Activated CD4-positive, alpha-beta memory T cell treated with anti-CD3 and anti-CD28 coated beads for 36 hours (primary cell): ENCODE results near the gene EYS. TPM values are rescaled to one million over a fixed set of nuclear protein-coding genes. Genes with fewer than 3 reads are reported as not detected.
"Not testable (repeated sequence)": the region's sequence is repeated elsewhere in the genome, so short reads cannot be mapped to it uniquely, and the experiment has no call there.

ENCODE experiments used
- CTCF ChIA-PET: fragments of 350-600 bp; sonication (Branson Sonifier 250); formaldehyde crosslinking; loops from one replicate; lab custom pipeline; 2021; ENCODE audit warnings: antibody characterized with exemption, inconsistent platforms; lab: Charles Lee
- POLR2A ChIA-PET: fragments of 350-600 bp; sonication (Branson Sonifier 250); formaldehyde crosslinking; loops from one replicate; lab custom pipeline; 2021; ENCODE audit warnings: antibody characterized with exemption; lab: Charles Lee
- DNase-seq: peaks from one replicate; pipeline ENCODE4 v3.0.0-alpha.2; 2020
- H3K27ac Mint-ChIP-seq: one replicate; pipeline ENCODE4 v1.8.0; 2021; ENCODE audit warnings: mixed read lengths
- H3K27me3 Mint-ChIP-seq: one replicate; pipeline ENCODE4 v1.8.0; 2021; ENCODE audit warnings: mixed read lengths
- H3K36me3 Mint-ChIP-seq: one replicate; pipeline ENCODE4 v1.8.0; 2021; ENCODE audit warnings: mixed read lengths
- H3K4me1 Mint-ChIP-seq: one replicate; pipeline ENCODE4 v1.8.0; 2021; ENCODE audit warnings: low read depth, mixed read lengths
- H3K4me3 Mint-ChIP-seq: one replicate; pipeline ENCODE4 v1.8.0; 2021; ENCODE audit warnings: mild to moderate bottlenecking, mixed read lengths
- H3K9me3 Mint-ChIP-seq: one replicate; pipeline ENCODE4 v1.8.0; 2021; ENCODE audit warnings: mixed read lengths
- intact Hi-C: fragments of 100-400 bp; cut with micrococcal nuclease; formaldehyde crosslinking; loops from one replicate; pipeline ENCODE4 v1.15.1; 2023
- total RNA-seq, 2 experiments: library from RNA; stranded (reverse); gene quantifications; one replicate each; pipeline ENCODE4 v1.2.3, GENCODE V29; 2021

EYS gene
- total RNA-seq, 2 experiments from 2014 or later: not detected

- CTCF ChIA-PET: interaction anchor here (0.6 kb wide), 1 partner anchor 565 kb away, joined by 3 read pairs; no protein-coding TSS in a partner anchor
These were observed 1842.2 kb downstream of the EYS start for GRCh38 chr6:63864671-63865318.

GRCh38 chr6:63864061-63864460, 1843.0 kb downstream of the EYS start:
- ChIA-PET POLR2A (no interaction called here), CTCF (interaction anchor here (0.6 kb wide), 1 partner anchor 564 kb away, joined by 3 read pairs; no protein-coding TSS in a partner anchor)
- no peaks in the 10 kb centered on the region for H3K9me3 Mint-ChIP-seq
- no peaks in the 10 kb centered on the region for H3K4me1 Mint-ChIP-seq
- intact Hi-C loops: no loop called here
- H3K36me3 Mint-ChIP-seq: no peaks in the 10 kb centered on the region
- DNase-seq: no peak
- H3K27me3 Mint-ChIP-seq: no peaks in the 10 kb centered on the region
- no peak overlapping the region for H3K4me3 Mint-ChIP-seq
- H3K27ac Mint-ChIP-seq: no peak overlapping the region

More at GRCh38 chr6:63864671-63865318, 1842.2 kb downstream of the EYS start:
- H3K4me3 Mint-ChIP-seq: no peak overlapping the region
- no peaks in the 10 kb centered on the region for H3K27me3 Mint-ChIP-seq
- H3K36me3 Mint-ChIP-seq: no peaks in the 10 kb centered on the region
- POLR2A ChIA-PET: no interaction called here
- intact Hi-C loops: no loop called here
- H3K4me1 Mint-ChIP-seq: no peaks in the 10 kb centered on the region
- no peaks in the 10 kb centered on the region for H3K9me3 Mint-ChIP-seq
- no peak for DNase-seq
- H3K27ac Mint-ChIP-seq: no peak overlapping the region

- no peak overlapping the region for H3K27ac Mint-ChIP-seq
- no peaks in the 10 kb centered on the region for H3K4me1 Mint-ChIP-seq
- H3K27me3 Mint-ChIP-seq: no peaks in the 10 kb centered on the region
- POLR2A ChIA-PET: no interaction called here
- no peaks in the 10 kb centered on the region for H3K36me3 Mint-ChIP-seq
- no peaks in the 10 kb centered on the region for H3K9me3 Mint-ChIP-seq
- intact Hi-C loops: no loop called here
- H3K4me3 Mint-ChIP-seq: no peak overlapping the region
- no peak for DNase-seq
- CTCF ChIA-PET: no interaction called here
These were observed 1844.4 kb downstream of the EYS start for GRCh38 chr6:63862486-63863198.

- H3K36me3 Mint-ChIP-seq: no peaks in the 10 kb centered on the region
- CTCF ChIA-PET: no interaction called here
These were observed 1847.5 kb downstream of the EYS start for GRCh38 chr6:63859528-63859927.

GRCh38 chr6:63858691-63859090, 1848.3 kb downstream of the EYS start:
- no peaks in the 10 kb centered on the region for H3K9me3 Mint-ChIP-seq
- intact Hi-C loops: no loop called here
- H3K36me3 Mint-ChIP-seq: no peaks in the 10 kb centered on the region
- no peak for DNase-seq
- no peaks in the 10 kb centered on the region for H3K4me1 Mint-ChIP-seq
- H3K27ac Mint-ChIP-seq: no peak overlapping the region
- no peak overlapping the region for H3K4me3 Mint-ChIP-seq
- H3K27me3 Mint-ChIP-seq: no peaks in the 10 kb centered on the region
- ChIA-PET CTCF (no interaction called here), POLR2A (no interaction called here)

More at GRCh38 chr6:63859528-63859927, 1847.5 kb downstream of the EYS start:
- H3K27ac Mint-ChIP-seq: no peak overlapping the region
- no peak overlapping the region for H3K4me3 Mint-ChIP-seq
- POLR2A ChIA-PET: no interaction called here
- no peak for DNase-seq
- H3K27me3 Mint-ChIP-seq: no peaks in the 10 kb centered on the region
- intact Hi-C loops: no loop called here
- H3K9me3 Mint-ChIP-seq: no peaks in the 10 kb centered on the region
- H3K4me1 Mint-ChIP-seq: no peaks in the 10 kb centered on the region

- H3K4me3 Mint-ChIP-seq: no peak overlapping the region
- no peak for DNase-seq
- POLR2A ChIA-PET: no interaction called here
- CTCF ChIA-PET: no interaction called here
- H3K27ac Mint-ChIP-seq: no peak overlapping the region
- no peaks in the 10 kb centered on the region for H3K27me3 Mint-ChIP-seq
- no peaks in the 10 kb centered on the region for H3K36me3 Mint-ChIP-seq
- peaks cover 6% of the 10 kb centered on the region for H3K9me3 Mint-ChIP-seq
- intact Hi-C loops: no loop called here
- H3K4me1 Mint-ChIP-seq: no peaks in the 10 kb centered on the region
These were observed 1850.8 kb downstream of the EYS start for GRCh38 chr6:63856271-63856670.

GRCh38 chr6:63844287-63844686, 1862.7 kb downstream of the EYS start:
- H3K4me3 Mint-ChIP-seq: no peak overlapping the region
- DNase-seq: no peak
- intact Hi-C loops: no loop called here
- CTCF ChIA-PET: no interaction called here
- H3K4me1 Mint-ChIP-seq: no peaks in the 10 kb centered on the region
- POLR2A ChIA-PET: no interaction called here
- H3K9me3 Mint-ChIP-seq: no peaks in the 10 kb centered on the region
- no peaks in the 10 kb centered on the region for H3K36me3 Mint-ChIP-seq
- H3K27ac Mint-ChIP-seq: no peak overlapping the region
- H3K27me3 Mint-ChIP-seq: no peaks in the 10 kb centered on the region

- Mint-ChIP-seq H3K9me3 (no peaks in the 10 kb centered on the region), H3K36me3 (no peaks in the 10 kb centered on the region), H3K4me3 (no peak overlapping the region), H3K27ac (no peak overlapping the region), H3K4me1 (no peaks in the 10 kb centered on the region), H3K27me3 (no peaks in the 10 kb centered on the region)
- ChIA-PET POLR2A (interaction anchor here (0.6 kb wide), 1 partner anchor 13 kb away, joined by 3 read pairs; no protein-coding TSS in a partner anchor), CTCF (no interaction called here)
- intact Hi-C loops: no loop called here
- no peak for DNase-seq
These were observed 1867.5 kb downstream of the EYS start for GRCh38 chr6:63839485-63839884.

- DNase-seq, intact Hi-C loops, CTCF ChIA-PET, H3K36me3 Mint-ChIP-seq, H3K27ac Mint-ChIP-seq, POLR2A ChIA-PET, H3K4me1 Mint-ChIP-seq, H3K4me3 Mint-ChIP-seq, H3K27me3 Mint-ChIP-seq: not testable (repeated sequence)
- peaks cover 12% of the 10 kb centered on the region for H3K9me3 Mint-ChIP-seq
These were observed 1878.3 kb downstream of the EYS start for GRCh38 chr6:63828678-63829077.

GRCh38 chr6:63824722-63825121, 1882.3 kb downstream of the EYS start:
- DNase-seq: no peak
- ChIA-PET POLR2A (no interaction called here), CTCF (no interaction called here)
- Mint-ChIP-seq H3K27me3 (peaks cover 4% of the 10 kb centered on the region), H3K9me3 (peaks cover 5% of the 10 kb centered on the region), H3K4me1 (no peaks in the 10 kb centered on the region), H3K27ac (no peak overlapping the region), H3K4me3 (no peak overlapping the region), H3K36me3 (no peaks in the 10 kb centered on the region)
- intact Hi-C loops: no loop called here

- H3K4me1 Mint-ChIP-seq: no peaks in the 10 kb centered on the region
- ChIA-PET CTCF (no interaction called here), POLR2A (no interaction called here)
- H3K27ac Mint-ChIP-seq: no peak overlapping the region
- H3K36me3 Mint-ChIP-seq: no peaks in the 10 kb centered on the region
- peaks cover 11% of the 10 kb centered on the region for H3K27me3 Mint-ChIP-seq
- H3K4me3 Mint-ChIP-seq: no peak overlapping the region
- no peak for DNase-seq
- intact Hi-C loops: no loop called here
- H3K9me3 Mint-ChIP-seq: no peaks in the 10 kb centered on the region
These were observed 1885.6 kb downstream of the EYS start for GRCh38 chr6:63821442-63821841.

GRCh38 chr6:63819831-63820230, 1887.2 kb downstream of the EYS start:
- ChIA-PET POLR2A (no interaction called here), CTCF (interaction anchor here (0.6 kb wide), 1 partner anchor 620 kb away, joined by 3 read pairs; no protein-coding TSS in a partner anchor)
- no peak overlapping the region for H3K4me3 Mint-ChIP-seq
- intact Hi-C loops: no loop called here
- H3K27ac Mint-ChIP-seq: no peak overlapping the region
- no peaks in the 10 kb centered on the region for H3K36me3 Mint-ChIP-seq
- H3K4me1 Mint-ChIP-seq: no peaks in the 10 kb centered on the region
- peaks cover 11% of the 10 kb centered on the region for H3K27me3 Mint-ChIP-seq
- DNase-seq: no peak
- no peaks in the 10 kb centered on the region for H3K9me3 Mint-ChIP-seq
